ENCODE measurements around the gene SEC22B.
"Not testable (repeated sequence)": the region's sequence is repeated elsewhere in the genome, so short reads cannot be mapped to it uniquely, and the experiment has no call there.

SEC22B gene

GRCh38 chr1:120176092-120176855 lies at the start of gene SEC22B:
Gene SEC22B (minus strand): TSS chr1:120176520. CDS start chr1:120176381, 139 bp downstream.
- TF ChIP-seq, protein P1, sequence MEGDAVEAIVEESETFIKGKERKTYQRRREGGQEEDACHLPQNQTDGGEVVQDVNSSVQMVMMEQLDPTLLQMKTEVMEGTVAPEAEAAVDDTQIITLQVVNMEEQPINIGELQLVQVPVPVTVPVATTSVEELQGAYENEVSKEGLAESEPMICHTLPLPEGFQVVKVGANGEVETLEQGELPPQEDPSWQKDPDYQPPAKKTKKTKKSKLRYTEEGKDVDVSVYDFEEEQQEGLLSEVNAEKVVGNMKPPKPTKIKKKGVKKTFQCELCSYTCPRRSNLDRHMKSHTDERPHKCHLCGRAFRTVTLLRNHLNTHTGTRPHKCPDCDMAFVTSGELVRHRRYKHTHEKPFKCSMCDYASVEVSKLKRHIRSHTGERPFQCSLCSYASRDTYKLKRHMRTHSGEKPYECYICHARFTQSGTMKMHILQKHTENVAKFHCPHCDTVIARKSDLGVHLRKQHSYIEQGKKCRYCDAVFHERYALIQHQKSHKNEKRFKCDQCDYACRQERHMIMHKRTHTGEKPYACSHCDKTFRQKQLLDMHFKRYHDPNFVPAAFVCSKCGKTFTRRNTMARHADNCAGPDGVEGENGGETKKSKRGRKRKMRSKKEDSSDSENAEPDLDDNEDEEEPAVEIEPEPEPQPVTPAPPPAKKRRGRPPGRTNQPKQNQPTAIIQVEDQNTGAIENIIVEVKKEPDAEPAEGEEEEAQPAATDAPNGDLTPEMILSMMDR (IDR thresholded peaks at IDR 0.05), result no peak
- Histone ChIP-seq H3K4me3 (ENCODE audit: low read depth, low read length) (peak within 1 kb of the TSS; percentile 99), H3K9ac (no peak within 1 kb of the TSS), H3K4me2 (ENCODE audit: low read length) (peak within 1 kb of the TSS; percentile 91), H3K4me1 (no peaks in the 10 kb centered on the region), H3K79me2 (no peaks in the 10 kb centered on the region), H3K27me3 (ENCODE audit: control insufficient read depth, insufficient read depth, low read length) (no peaks in the 10 kb centered on the region), H3K36me3 (ENCODE audit: control insufficient read depth, insufficient read depth, low read length) (no peaks in the 10 kb centered on the region), H2AFZ (peak within 1 kb of the TSS; percentile 93), H3K27ac (peak within 1 kb of the TSS; percentile 86), H3K9me3 (ENCODE audit: control insufficient read depth, low read length) (no peaks in the 10 kb centered on the region)

DNA sequence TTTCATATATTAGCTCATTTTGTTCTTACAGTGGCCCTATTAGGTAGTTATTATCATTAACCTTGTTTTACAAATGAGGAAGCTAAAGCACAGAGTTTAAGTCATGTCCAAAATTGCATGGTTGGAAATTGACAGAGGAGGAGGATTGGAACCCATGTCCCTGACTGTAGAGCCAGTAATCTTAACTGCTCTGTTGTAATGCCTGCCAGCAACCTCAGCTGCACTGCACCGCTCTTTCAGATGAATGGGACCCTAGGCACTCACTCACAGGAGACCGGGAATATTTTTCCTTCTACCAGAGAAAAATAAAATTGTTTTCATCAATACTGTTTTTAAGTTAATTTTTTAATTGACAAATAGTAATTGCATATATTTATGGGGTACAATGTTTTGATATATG lies 41.6 kb upstream of the SEC22B start:
- not testable (repeated sequence) for H3K4me1 ChIP-seq; H3K4me3 ChIP-seq (ENCODE audit: low read depth, low read length)

DNA sequence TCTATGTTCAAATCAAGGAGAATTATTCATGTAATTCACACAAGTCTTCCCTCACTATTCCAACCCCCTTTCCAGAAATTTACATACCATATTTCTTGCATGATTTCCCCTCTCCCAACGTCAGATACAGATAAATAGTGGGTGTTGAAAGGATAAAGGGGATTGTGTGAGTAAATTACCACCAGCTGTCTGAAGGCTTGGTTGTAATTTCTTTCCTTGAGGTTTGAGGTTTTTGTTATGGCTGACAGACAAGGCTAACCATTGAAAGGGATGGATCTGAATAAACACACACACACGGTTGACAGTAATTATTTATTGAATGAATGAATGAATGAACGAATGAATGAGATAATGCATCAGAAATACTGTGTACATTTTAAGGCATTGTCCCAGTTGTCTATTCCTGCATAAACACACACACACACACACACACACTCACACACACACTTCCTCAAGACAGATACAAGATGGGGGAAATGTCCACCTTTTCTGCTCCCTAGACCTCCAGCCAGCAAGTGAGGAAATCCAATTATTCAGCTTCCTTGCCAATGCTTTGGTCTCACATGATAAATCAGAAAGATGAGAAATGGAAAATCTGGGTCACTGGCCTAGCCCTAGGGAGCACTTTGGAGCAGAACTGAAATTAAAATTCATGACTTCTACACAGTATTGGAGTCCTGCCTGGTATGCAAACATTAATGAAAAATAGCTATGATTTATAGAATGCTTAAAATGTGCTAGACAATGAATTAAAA lies 41.0 kb upstream of the SEC22B start:
- not testable (repeated sequence) for H3K9me3 ChIP-seq (ENCODE audit: control insufficient read depth, low read length); H3K79me2 ChIP-seq; H2AFZ ChIP-seq; H3K4me1 ChIP-seq; H3K27me3 ChIP-seq (ENCODE audit: control insufficient read depth, insufficient read depth, low read length); H3K27ac ChIP-seq; H3K9ac ChIP-seq; H3K4me2 ChIP-seq (ENCODE audit: low read length); H3K4me3 ChIP-seq (ENCODE audit: low read depth, low read length); H3K36me3 ChIP-seq (ENCODE audit: control insufficient read depth, insufficient read depth, low read length)

More for the DNA sequence above, 41.6 kb upstream of the SEC22B start:
- not testable (repeated sequence) for H3K4me2 ChIP-seq (ENCODE audit: low read length); H3K9me3 ChIP-seq (ENCODE audit: control insufficient read depth, low read length); H2AFZ ChIP-seq; H3K27ac ChIP-seq; H3K27me3 ChIP-seq (ENCODE audit: control insufficient read depth, insufficient read depth, low read length); H3K36me3 ChIP-seq (ENCODE audit: control insufficient read depth, insufficient read depth, low read length); H3K79me2 ChIP-seq; H3K9ac ChIP-seq

GRCh38 chr1:120213606-120214005 lies 37.3 kb upstream of the SEC22B start:
- not testable (repeated sequence) for H3K9me3 ChIP-seq (ENCODE audit: control insufficient read depth, low read length); H3K79me2 ChIP-seq; H3K4me2 ChIP-seq (ENCODE audit: low read length); H3K27ac ChIP-seq; H3K36me3 ChIP-seq (ENCODE audit: control insufficient read depth, insufficient read depth, low read length); H3K4me3 ChIP-seq (ENCODE audit: low read depth, low read length); H3K27me3 ChIP-seq (ENCODE audit: control insufficient read depth, insufficient read depth, low read length); H3K9ac ChIP-seq; H2AFZ ChIP-seq; H3K4me1 ChIP-seq

GRCh38 chr1:120210754-120211153 lies 34.4 kb upstream of the SEC22B start:
- not testable (repeated sequence) for H2AFZ ChIP-seq; H3K4me2 ChIP-seq (ENCODE audit: low read length); H3K36me3 ChIP-seq (ENCODE audit: control insufficient read depth, insufficient read depth, low read length); H3K9me3 ChIP-seq (ENCODE audit: control insufficient read depth, low read length); H3K4me3 ChIP-seq (ENCODE audit: low read depth, low read length); H3K27me3 ChIP-seq (ENCODE audit: control insufficient read depth, insufficient read depth, low read length); H3K4me1 ChIP-seq; H3K27ac ChIP-seq; H3K79me2 ChIP-seq; H3K9ac ChIP-seq

- not testable (repeated sequence) for H3K79me2 ChIP-seq; H3K4me2 ChIP-seq (ENCODE audit: low read length); H3K27me3 ChIP-seq (ENCODE audit: control insufficient read depth, insufficient read depth, low read length); H3K4me3 ChIP-seq (ENCODE audit: low read depth, low read length); H3K4me1 ChIP-seq; H3K27ac ChIP-seq; H3K9ac ChIP-seq; H3K36me3 ChIP-seq (ENCODE audit: control insufficient read depth, insufficient read depth, low read length); H3K9me3 ChIP-seq (ENCODE audit: control insufficient read depth, low read length)
- peak overlapping the region; percentile 53 for H2AFZ ChIP-seq
These were observed 20.8 kb upstream of the SEC22B start for GRCh38 chr1:120196863-120197775.

DNA sequence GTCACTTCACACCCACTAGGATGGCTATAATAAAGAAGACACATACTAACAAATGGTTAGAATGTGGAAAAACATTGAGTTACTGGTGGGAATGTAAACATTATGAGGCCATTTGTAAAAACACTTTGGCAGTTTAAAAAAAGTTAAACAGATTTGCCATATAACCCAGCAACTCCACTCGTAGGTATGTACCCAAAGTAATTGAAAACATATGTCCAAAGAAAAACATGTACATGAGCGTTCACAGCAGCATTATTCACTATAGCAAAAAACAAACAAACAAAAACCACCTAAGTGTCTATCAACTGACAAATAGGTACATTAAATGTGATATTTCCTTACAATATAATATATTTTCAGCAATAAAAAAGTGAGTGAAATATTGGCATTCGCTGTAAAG lies 12.3 kb upstream of the SEC22B start:
- not testable (repeated sequence) for H3K4me1 ChIP-seq; H3K4me3 ChIP-seq (ENCODE audit: low read depth, low read length); H3K9ac ChIP-seq; H3K27me3 ChIP-seq (ENCODE audit: control insufficient read depth, insufficient read depth, low read length); H3K4me2 ChIP-seq (ENCODE audit: low read length); H3K9me3 ChIP-seq (ENCODE audit: control insufficient read depth, low read length); H3K27ac ChIP-seq; H2AFZ ChIP-seq; H3K36me3 ChIP-seq (ENCODE audit: control insufficient read depth, insufficient read depth, low read length); H3K79me2 ChIP-seq

- not testable (repeated sequence) for H3K9me3 ChIP-seq (ENCODE audit: control insufficient read depth, low read length); H2AFZ ChIP-seq; H3K4me3 ChIP-seq (ENCODE audit: low read depth, low read length); H3K79me2 ChIP-seq; H3K4me2 ChIP-seq (ENCODE audit: low read length); H3K9ac ChIP-seq; H3K36me3 ChIP-seq (ENCODE audit: control insufficient read depth, insufficient read depth, low read length); H3K27ac ChIP-seq; H3K4me1 ChIP-seq; H3K27me3 ChIP-seq (ENCODE audit: control insufficient read depth, insufficient read depth, low read length)
These were observed 5.9 kb upstream of the SEC22B start for GRCh38 chr1:120182176-120182707.

GRCh38 chr1:120179811-120180690 lies 3.7 kb upstream of the SEC22B start:
- Histone ChIP-seq H3K27ac (peak overlapping the region; percentile 11), H2AFZ (peak overlapping the region; percentile 83)
- not testable (repeated sequence) for H3K4me1 ChIP-seq; H3K79me2 ChIP-seq; H3K9ac ChIP-seq; H3K9me3 ChIP-seq (ENCODE audit: control insufficient read depth, low read length); H3K36me3 ChIP-seq (ENCODE audit: control insufficient read depth, insufficient read depth, low read length); H3K4me3 ChIP-seq (ENCODE audit: low read depth, low read length); H3K27me3 ChIP-seq (ENCODE audit: control insufficient read depth, insufficient read depth, low read length); H3K4me2 ChIP-seq (ENCODE audit: low read length)
